Esophagus muscularis mucosa (tissue), 4 donors: ENCODE measurements around the gene WWOX.

ENCODE experiments used
- CTCF ChIP-seq, 3 experiments: fragments of 200-600 bp in 2 of 3; fragments of 450-650 bp in 1 of 3; sonication (generic) in 2 of 3; IDR thresholded peaks; one replicate each; pipeline ENCODE4 v1.5.1; 2017 to 2019; ENCODE audit warnings: antibody characterized with exemption in 3 of 3, mild to moderate bottlenecking in 2 of 3, moderate library complexity in 1 of 3
- EP300 ChIP-seq: sonication (generic); formaldehyde crosslinking; IDR thresholded peaks from one replicate; pipeline ENCODE4 v1.6.1; 2017; ENCODE audit warnings: antibody characterized with exemption
- POLR2AphosphoS5 ChIP-seq, 2 donors: sonication (generic); formaldehyde crosslinking; IDR thresholded peaks; one replicate each; pipeline ENCODE4 v1.6.1; 2017; ENCODE audit warnings: antibody characterized with exemption in 2 of 2

- TF ChIP-seq CTCF (IDR thresholded peaks at IDR 0.05) (no peak), POLR2AphosphoS5 (IDR thresholded peaks at IDR 0.05) (no peak), EP300 (no peak)
Observed at GRCh38 chr16:78133919-78134318, 34.5 kb downstream of the WWOX start.
